ENCODE measurements around the gene KANSL1.

DNA sequence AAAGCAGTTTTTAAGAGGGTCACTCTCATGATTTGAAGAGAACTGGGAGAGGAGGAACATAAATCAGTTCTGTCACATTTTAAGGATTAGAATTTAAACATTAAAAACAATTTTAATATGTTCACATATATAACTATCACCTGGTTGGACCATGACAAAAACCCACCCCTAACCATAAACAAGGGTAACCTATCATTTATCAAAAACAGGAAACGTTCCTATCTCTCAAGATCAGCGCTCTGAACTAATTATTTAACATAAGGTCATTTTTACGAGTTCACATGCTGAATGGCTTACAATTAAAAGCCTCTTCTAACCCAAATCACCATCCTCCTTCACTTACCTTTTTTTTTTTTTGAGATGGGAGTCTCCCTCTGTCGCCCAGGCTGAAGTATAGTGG is 45.0 kb downstream of the KANSL1 start:
- TF ChIP-seq CTCF (IDR thresholded peaks at IDR 0.05; ENCODE audit: poor library complexity) (no peak), EZH2phosphoT487 (IDR thresholded peaks at IDR 0.05; ENCODE audit: low read depth, severe bottlenecking, unreplicated experiment) (no peak), EZH2 (IDR thresholded peaks at IDR 0.05; ENCODE audit: borderline replicate concordance) (no peak)

Data from hepatocyte (in vitro differentiated cells).